ENCODE results near the gene RIC3.

Gene RIC3, protein sequence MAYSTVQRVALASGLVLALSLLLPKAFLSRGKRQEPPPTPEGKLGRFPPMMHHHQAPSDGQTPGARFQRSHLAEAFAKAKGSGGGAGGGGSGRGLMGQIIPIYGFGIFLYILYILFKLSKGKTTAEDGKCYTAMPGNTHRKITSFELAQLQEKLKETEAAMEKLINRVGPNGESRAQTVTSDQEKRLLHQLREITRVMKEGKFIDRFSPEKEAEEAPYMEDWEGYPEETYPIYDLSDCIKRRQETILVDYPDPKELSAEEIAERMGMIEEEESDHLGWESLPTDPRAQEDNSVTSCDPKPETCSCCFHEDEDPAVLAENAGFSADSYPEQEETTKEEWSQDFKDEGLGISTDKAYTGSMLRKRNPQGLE

DNA sequence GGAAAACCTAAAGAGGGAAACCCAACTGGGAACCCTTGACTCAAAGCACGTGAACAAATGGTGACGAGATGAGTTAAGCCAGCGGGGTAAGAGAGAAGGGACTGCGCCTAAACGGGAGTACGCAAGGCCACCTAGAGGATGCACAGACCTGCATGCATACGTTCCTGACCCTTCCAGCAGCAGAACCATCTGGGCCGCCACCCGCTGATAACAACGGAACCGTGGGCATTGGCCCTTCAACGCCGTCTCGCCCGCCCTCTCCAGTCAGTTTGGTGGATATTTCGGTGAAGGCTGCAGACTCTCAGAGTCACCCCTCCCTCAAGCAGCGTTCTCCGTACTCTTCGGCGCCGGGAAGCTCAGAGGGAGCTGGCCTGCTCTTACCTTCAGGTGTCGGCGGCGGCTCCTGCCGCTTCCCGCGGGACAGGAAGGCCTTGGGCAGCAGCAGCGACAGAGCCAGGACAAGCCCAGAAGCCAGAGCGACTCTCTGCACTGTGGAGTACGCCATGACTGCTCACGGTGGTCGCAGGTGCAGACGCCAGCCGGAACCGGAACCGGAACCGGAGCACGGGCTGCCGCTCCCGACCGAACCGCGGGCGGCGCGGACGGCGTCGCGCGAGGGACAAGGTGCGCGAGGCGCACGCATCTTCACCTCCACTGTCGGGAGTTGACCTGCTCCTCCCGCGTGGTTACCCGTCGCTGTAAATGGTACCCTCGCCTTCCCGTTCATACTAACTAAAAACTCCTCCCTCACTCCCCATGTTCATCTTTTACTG lies at the start of gene RIC3:
Gene RIC3, minus strand, starts transcription at position 541 of the 773 bp plus-strand sequence. Its CDS starts 36 bp downstream, at position 505.
- DNase-seq (ENCODE audit: low read depth) = no peak
- no peak within 1 kb of the TSS for H3K4me3 ChIP-seq (replicated peaks; ENCODE audit: low read depth, low read length)
- TF ChIP-seq, protein P1, sequence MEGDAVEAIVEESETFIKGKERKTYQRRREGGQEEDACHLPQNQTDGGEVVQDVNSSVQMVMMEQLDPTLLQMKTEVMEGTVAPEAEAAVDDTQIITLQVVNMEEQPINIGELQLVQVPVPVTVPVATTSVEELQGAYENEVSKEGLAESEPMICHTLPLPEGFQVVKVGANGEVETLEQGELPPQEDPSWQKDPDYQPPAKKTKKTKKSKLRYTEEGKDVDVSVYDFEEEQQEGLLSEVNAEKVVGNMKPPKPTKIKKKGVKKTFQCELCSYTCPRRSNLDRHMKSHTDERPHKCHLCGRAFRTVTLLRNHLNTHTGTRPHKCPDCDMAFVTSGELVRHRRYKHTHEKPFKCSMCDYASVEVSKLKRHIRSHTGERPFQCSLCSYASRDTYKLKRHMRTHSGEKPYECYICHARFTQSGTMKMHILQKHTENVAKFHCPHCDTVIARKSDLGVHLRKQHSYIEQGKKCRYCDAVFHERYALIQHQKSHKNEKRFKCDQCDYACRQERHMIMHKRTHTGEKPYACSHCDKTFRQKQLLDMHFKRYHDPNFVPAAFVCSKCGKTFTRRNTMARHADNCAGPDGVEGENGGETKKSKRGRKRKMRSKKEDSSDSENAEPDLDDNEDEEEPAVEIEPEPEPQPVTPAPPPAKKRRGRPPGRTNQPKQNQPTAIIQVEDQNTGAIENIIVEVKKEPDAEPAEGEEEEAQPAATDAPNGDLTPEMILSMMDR (IDR thresholded peaks at IDR 0.05; ENCODE audit: low read length, missing control alignments) = no peak

GRCh38 chr11:8218409-8218808 lies 49.6 kb upstream of the RIC3 start:
- no peak overlapping the region for H3K4me3 ChIP-seq (replicated peaks; ENCODE audit: low read depth, low read length)
- DNase-seq (ENCODE audit: low read depth) = no peak
- TF ChIP-seq, protein P1 (IDR thresholded peaks at IDR 0.05; ENCODE audit: low read length, missing control alignments) = no peak

- DNase-seq (ENCODE audit: low read depth) = no peak
- TF ChIP-seq, protein P1 (IDR thresholded peaks at IDR 0.05; ENCODE audit: low read length, missing control alignments) = no peak
- H3K4me3 ChIP-seq (replicated peaks; ENCODE audit: low read depth, low read length) = no peak overlapping the region
These were observed 49.1 kb upstream of the RIC3 start for GRCh38 chr11:8217926-8218325.

DNA sequence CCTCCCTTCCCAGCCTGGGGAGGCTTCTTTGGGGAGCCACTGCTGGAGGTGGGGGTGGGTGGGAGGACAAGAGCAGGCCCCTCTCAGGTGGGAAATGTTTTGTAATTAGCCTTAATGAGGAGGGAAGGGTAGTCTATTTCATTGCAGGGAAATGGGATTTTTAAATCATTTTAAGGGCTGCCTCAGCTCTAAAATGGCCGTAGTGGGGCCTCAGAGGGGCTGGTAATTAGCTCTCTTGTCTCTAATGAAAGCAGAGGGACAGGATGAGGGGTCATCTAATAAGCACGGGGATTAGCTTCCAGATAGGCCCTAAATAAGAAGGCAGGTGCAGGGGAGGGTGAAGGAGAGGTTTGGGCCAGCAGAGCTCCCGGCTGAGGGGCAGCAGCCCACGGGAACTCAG lies 48.3 kb upstream of the RIC3 start:
- TF ChIP-seq, protein P1 (IDR thresholded peaks at IDR 0.05; ENCODE audit: low read length, missing control alignments) = no peak
- no peak for DNase-seq (ENCODE audit: low read depth)
- no peak overlapping the region for H3K4me3 ChIP-seq (replicated peaks; ENCODE audit: low read depth, low read length)

- DNase-seq (ENCODE audit: low read depth) = no peak
- TF ChIP-seq, protein P1 (IDR thresholded peaks at IDR 0.05; ENCODE audit: low read length, missing control alignments) = no peak
These were observed 44.6 kb upstream of the RIC3 start for GRCh38 chr11:8213376-8213775.

DNA sequence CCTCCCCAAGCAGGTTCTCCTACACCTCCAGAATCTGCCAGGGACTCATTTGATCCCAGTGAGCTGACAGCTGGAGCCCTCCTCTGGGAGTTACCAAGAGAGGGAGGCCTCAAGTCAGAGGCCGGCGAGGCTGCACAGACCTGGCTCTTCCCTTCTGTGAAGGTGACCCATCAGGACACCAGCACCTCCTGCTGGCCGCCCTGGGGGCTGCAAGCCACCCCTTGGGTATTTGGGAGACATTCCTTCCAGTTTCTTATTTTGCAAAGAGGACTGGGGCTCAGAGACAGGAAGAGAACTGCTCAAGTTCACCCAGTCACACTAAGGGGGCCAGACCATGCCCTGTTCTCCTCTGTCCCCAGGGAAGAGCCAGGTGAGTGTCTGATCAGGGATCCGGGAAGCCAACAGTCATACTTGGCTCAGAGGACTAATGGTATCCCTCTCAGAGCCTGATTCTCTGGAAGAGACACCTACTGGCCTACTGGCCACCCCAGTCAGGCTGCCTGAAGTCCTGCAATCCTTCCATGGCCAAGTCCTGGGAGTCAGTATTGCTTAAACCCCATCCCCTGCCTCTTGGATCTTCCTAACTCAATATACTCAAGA lies 40.5 kb upstream of the RIC3 start:
- no peak overlapping the region for H3K4me3 ChIP-seq (replicated peaks; ENCODE audit: low read depth, low read length)
- no peak for DNase-seq (ENCODE audit: low read depth)
- TF ChIP-seq, protein P1 (IDR thresholded peaks at IDR 0.05; ENCODE audit: low read length, missing control alignments) = peak; percentile 25

More at GRCh38 chr11:8213376-8213775, 44.6 kb upstream of the RIC3 start:
- no peak overlapping the region for H3K4me3 ChIP-seq (replicated peaks; ENCODE audit: low read depth, low read length)
